ENCODE results near the gene DBNL.

The DBNL gene

GRCh38 chr7:44067064-44067951, 22.8 kb downstream of the DBNL start:
- TF ChIP-seq, protein P1, sequence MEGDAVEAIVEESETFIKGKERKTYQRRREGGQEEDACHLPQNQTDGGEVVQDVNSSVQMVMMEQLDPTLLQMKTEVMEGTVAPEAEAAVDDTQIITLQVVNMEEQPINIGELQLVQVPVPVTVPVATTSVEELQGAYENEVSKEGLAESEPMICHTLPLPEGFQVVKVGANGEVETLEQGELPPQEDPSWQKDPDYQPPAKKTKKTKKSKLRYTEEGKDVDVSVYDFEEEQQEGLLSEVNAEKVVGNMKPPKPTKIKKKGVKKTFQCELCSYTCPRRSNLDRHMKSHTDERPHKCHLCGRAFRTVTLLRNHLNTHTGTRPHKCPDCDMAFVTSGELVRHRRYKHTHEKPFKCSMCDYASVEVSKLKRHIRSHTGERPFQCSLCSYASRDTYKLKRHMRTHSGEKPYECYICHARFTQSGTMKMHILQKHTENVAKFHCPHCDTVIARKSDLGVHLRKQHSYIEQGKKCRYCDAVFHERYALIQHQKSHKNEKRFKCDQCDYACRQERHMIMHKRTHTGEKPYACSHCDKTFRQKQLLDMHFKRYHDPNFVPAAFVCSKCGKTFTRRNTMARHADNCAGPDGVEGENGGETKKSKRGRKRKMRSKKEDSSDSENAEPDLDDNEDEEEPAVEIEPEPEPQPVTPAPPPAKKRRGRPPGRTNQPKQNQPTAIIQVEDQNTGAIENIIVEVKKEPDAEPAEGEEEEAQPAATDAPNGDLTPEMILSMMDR (IDR thresholded peaks at IDR 0.05; ENCODE audit: extremely low read depth, insufficient read depth, missing control alignments): no peak
- in situ Hi-C loops (cut with MboI; ENCODE audit: low pct_unique_long_range_greater_than_20kb, low sequenced_read_pairs, unreplicated experiment): no loop called here
- no peak for DNase-seq (ENCODE audit: low spot score)

DNA sequence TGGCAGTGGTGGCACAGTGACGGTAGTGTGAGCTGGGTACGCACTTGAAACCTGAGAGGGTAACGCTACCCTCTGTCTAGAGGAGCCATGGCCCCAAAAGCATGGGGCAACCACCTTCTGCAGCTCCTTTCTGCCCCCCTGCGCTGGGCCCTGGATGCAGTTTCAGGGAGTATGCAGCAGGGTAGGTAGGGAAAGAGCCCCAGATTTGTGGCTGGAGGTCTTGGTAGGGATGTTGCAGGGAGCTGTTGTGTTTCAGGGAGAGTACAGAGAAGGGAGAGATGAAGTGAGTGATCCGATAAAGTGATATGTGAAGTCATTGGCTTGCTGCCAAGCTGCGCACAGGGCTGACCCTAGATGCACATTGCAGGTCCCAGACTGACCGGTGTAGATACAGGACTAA, 23.6 kb downstream of the DBNL start:
- TF ChIP-seq, protein P1 (IDR thresholded peaks at IDR 0.05; ENCODE audit: extremely low read depth, insufficient read depth, missing control alignments): no peak
- no peak for DNase-seq (ENCODE audit: low spot score)
- in situ Hi-C loops (cut with MboI; ENCODE audit: low pct_unique_long_range_greater_than_20kb, low sequenced_read_pairs, unreplicated experiment): no loop called here

DNA sequence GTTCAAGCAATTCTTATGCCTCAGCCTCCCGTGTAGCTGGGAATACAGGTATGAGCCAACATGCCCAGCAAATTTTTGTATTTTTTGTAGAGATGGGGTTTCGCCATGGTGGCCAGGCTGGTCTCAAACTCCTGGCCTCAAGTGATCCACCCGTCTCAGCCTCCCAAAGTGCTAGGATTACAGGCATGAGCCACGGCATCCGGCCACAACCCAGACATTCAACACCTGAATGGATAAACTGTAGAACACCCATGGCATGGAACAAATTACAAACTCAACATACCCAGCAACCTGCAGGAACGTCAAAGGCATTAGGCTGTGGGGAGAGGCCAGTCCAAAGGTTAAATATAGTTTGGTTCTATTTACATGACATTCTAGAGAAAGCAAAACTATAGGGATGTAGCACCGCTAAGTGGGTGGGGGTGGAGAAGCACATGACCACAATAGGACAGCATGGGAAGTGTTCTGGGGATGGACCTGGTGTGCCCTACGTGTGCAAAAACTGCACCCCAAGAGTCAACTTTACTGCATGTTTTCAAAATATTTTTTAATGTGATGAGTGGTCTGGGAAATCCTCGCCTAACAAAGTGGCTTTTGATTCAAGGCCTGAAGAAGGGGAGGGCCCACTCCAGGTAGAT, 27.3 kb downstream of the DBNL start:
- in situ Hi-C loops (cut with MboI; ENCODE audit: low pct_unique_long_range_greater_than_20kb, low sequenced_read_pairs, unreplicated experiment): loop anchor here (10.0 kb wide), 1 partner anchor 123 kb away; no protein-coding TSS in a partner anchor
- DNase-seq (ENCODE audit: low spot score): no peak
- TF ChIP-seq, protein P1 (IDR thresholded peaks at IDR 0.05; ENCODE audit: extremely low read depth, insufficient read depth, missing control alignments): no peak

DNA sequence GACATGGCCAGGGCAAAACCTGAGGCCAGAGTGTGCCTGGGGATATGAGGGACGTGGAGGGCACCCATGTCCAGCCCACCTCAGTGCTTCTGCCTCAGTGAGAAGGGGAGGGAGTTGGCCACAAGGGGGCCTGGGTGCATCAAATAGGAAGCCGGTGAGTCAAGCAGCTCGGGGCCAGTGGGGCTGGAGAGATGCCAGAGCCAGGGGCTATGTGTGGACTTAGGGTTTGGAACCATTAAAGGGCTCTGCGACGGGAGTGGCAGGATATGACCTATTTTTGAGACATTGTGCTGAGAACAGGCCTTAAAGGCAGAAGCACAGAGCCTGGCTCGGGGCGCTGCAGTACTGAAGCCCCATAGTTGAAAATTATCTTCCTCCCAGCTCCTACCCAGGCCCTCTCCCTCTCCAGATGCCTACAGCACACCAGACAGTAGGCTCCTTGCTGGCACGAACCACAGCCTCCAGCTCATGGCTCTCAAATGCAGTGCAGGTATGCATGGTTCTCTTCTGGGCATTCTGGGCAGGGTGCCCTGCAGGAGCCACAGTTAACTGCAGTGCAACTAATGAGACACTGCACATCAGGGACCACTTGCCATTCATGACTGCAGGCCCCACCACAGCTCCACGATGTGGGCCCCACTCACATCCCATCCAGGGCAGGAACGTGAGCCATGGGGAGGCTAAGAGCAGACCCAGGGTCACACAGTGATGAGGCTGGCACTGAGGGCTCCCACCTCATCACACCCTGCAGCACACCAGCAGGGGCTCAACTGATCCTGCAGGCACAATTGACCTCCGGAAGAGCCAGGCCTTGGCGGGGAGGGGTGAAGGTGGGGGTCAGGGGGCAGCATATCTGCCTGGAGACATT, 28.1 kb downstream of the DBNL start:
- in situ Hi-C loops (cut with MboI; ENCODE audit: low pct_unique_long_range_greater_than_20kb, low sequenced_read_pairs, unreplicated experiment): loop anchor here (10.0 kb wide), 1 partner anchor 122 kb away; no protein-coding TSS in a partner anchor
- DNase-seq (ENCODE audit: low spot score): peak; percentile 62
- TF ChIP-seq, protein P1 (IDR thresholded peaks at IDR 0.05; ENCODE audit: extremely low read depth, insufficient read depth, missing control alignments): peak; percentile 70

DNA sequence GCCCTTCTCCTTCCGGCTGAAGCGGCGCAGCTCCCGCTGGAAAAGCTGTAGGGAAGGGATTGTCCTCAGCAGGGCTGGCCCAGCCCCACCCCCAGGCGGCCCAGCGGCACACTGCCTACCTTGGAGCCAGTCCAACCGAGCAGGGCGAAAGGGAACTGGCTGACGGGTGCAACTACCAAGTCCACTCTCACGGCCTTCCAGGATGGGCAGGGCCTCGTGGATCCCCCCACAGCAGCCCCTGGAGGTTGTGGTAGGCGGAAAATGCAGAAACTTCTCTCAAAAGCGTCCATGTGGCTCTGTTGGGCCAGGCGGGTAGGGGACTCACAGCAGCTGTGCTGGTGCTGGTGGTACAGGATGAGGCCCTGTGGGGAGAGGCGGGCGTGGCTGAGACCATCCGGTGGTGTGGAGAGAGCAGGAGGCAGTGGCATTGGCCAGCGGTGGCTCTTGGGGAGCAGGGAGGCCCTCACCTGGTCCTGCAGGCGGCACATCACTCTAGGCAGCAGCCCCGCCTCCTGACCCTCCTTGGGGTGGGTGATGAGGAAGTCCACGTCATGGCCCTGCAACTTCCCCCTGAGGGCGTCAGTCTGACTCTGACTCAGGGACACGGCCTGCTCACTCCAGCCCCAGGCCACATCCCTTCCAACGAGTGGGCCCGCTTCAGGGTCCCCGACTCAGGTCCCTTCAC, 29.3 kb downstream of the DBNL start:
- in situ Hi-C loops (cut with MboI; ENCODE audit: low pct_unique_long_range_greater_than_20kb, low sequenced_read_pairs, unreplicated experiment): loop anchor here (10.0 kb wide), 1 partner anchor 121 kb away; no protein-coding TSS in a partner anchor
- TF ChIP-seq, protein P1 (IDR thresholded peaks at IDR 0.05; ENCODE audit: extremely low read depth, insufficient read depth, missing control alignments): no peak
- DNase-seq (ENCODE audit: low spot score): peak; percentile 67
